K562 (cell line): ENCODE data around the gene CAMK1D. TPM values are rescaled to one million over a fixed set of nuclear protein-coding genes. Genes with fewer than 3 reads are reported as not detected.

ENCODE experiments used
- ATAC-seq: fragments of 200-7000 bp; cut with Tn5 transposase; 3 replicates; pipeline ENCODE4 v1.9.1; 2020; ENCODE audit warnings: moderate library complexity
- BruUV-seq: library from RNA; stranded (reverse); fragments of 400-500 nt; replicated peaks from 2 replicates; lab custom pipeline; 2021; lab: Mats Ljungman, UMichigan
- CTCF ChIA-PET: fragments of 300-600 bp; formaldehyde crosslinking; extraction: SDS; loops from one replicate; lab custom pipeline; 2021; ENCODE audit warnings: low intra/inter-chr PET ratio; lab: Yijun Ruan, JAX
- POLR2A ChIA-PET: fragments of 300-600, 350-650 bp; sonication (Branson Sonifier 250); formaldehyde crosslinking; extraction: SDS; loops from one replicate; lab custom pipeline; 2021; ENCODE audit warnings: antibody characterized with exemption, inconsistent platforms; lab: Yijun Ruan, JAX
- DNase-seq, 4 experiments: peaks; one replicate each; pipeline versions ENCODE4 v3.0.0 to v3.0.0-alpha.2; 2011 to 2018; ENCODE audit warnings: low spot score in 3 of 4, mixed read lengths in 3 of 4; ENCODE audit errors: extremely low read depth in 1 of 4
- FAIRE-seq: peaks from 2 replicates; lab custom pipeline; 2011; peaks lifted over from hg19 to GRCh38; lab: Jason Lieb, UNC
- H2AFZ ChIP-seq: 2 replicates; pipeline ENCODE4 v1.6.0; 2011; ENCODE audit warnings: low read depth, low read length, control low read depth, inconsistent platforms
- H3K27ac ChIP-seq: fragments of 200-600 bp; 3 replicates; pipeline ENCODE4 v1.8.0; 2011; ENCODE audit warnings: low read depth, mild to moderate bottlenecking, control low read depth, inconsistent platforms, low read length, moderate library complexity, mixed read lengths; ENCODE audit errors: extremely low read depth
- H3K27me3 ChIP-seq, 2 experiments: fragments of 300-600 bp in 1 of 2; 2 replicates in 1 of 2; 3 replicates in 1 of 2; pipeline versions ENCODE4 v1.6.0 to v1.8.0; 2011; ENCODE audit warnings: inconsistent platforms in 2 of 2, low read length in 2 of 2, mild to moderate bottlenecking in 1 of 2, mixed read lengths in 1 of 2, moderate library complexity in 1 of 2; ENCODE audit not compliant: control insufficient read depth in 2 of 2, insufficient read depth in 2 of 2
- H3K36me3 ChIP-seq: fragments of 300-600 bp; 3 replicates; pipeline ENCODE4 v1.8.0; 2011; ENCODE audit warnings: mild to moderate bottlenecking, low read length, inconsistent platforms; ENCODE audit not compliant: control insufficient read depth, insufficient read depth
- H3K4me1 ChIP-seq, 2 experiments: fragments of 200-600 bp in 1 of 2; replicated peaks in 1 of 2; 2 replicates in 1 of 2; 3 replicates in 1 of 2; pipeline versions ENCODE4 v1.5.1 to v1.8.0; 2011; ENCODE audit warnings: inconsistent platforms in 2 of 2, low read length in 2 of 2, mild to moderate bottlenecking in 1 of 2, mixed read lengths in 1 of 2, moderate library complexity in 1 of 2; ENCODE audit not compliant: control insufficient read depth in 2 of 2, insufficient read depth in 2 of 2
- H3K4me2 ChIP-seq: 2 replicates; pipeline ENCODE4 v1.6.1; 2011; ENCODE audit warnings: low read length, control low read depth, inconsistent platforms, mixed read lengths; ENCODE audit not compliant: insufficient read depth
- H3K4me3 ChIP-seq: fragments of 200-600 bp; sonication (generic), shearing (Covaris generic); 2 replicates; pipeline ENCODE4 v1.5.1; 2016; ENCODE audit warnings: control low read depth, inconsistent platforms
- H3K79me2 ChIP-seq: fragments of 200-600 bp; 3 replicates; pipeline ENCODE4 v1.8.0; 2011; ENCODE audit warnings: low read length, inconsistent platforms; ENCODE audit not compliant: control insufficient read depth, insufficient read depth
- H3K9ac ChIP-seq, 2 experiments: 2 replicates each; pipeline versions ENCODE4 v1.6.0 to v1.6.1; 2011; ENCODE audit warnings: low read depth in 2 of 2, low read length in 2 of 2, control low read depth in 1 of 2, inconsistent platforms in 1 of 2, mild to moderate bottlenecking in 1 of 2, mixed read lengths in 1 of 2; ENCODE audit not compliant: insufficient read depth in 1 of 2
- H3K9me1 ChIP-seq: one replicate; pipeline ENCODE4 v1.6.0; 2011; ENCODE audit warnings: inconsistent platforms, mild to moderate bottlenecking, low read length, moderate library complexity; ENCODE audit not compliant: control insufficient read depth, insufficient read depth
- H3K9me3 ChIP-seq: replicated peaks from 2 replicates; pipeline ENCODE4 v1.5.1; 2011; ENCODE audit warnings: low read depth, low read length, inconsistent platforms; ENCODE audit not compliant: control insufficient read depth, insufficient read depth
- H4K20me1 ChIP-seq: replicated peaks from 2 replicates; pipeline ENCODE4 v1.6.1; 2011; ENCODE audit warnings: low read length, inconsistent platforms, mixed read lengths; ENCODE audit not compliant: control insufficient read depth, insufficient read depth
- ELK3 ChIP-seq: fragments of 450-650 bp; formaldehyde crosslinking; IDR thresholded peaks from 2 replicates; pipeline ENCODE4 v1.4.0; 2020; ENCODE audit warnings: mild to moderate bottlenecking
- FOSL1 ChIP-seq: fragments of 200-800 bp; sonication (Bioruptor generic); conservative IDR thresholded peaks from 2 replicates; pipeline ENCODE4 v1.6.1; 2016; ENCODE audit warnings: missing genetic modification characterization, missing compliant biosample characterization
- TEAD1 ChIP-seq, 2 experiments: fragments of 450-650 bp in 1 of 2; sonication (generic) in 1 of 2; formaldehyde crosslinking; IDR thresholded peaks; 2 replicates each; pipeline versions ENCODE4 v1.4.0 to v1.8.0; 2020 to 2022; ENCODE audit warnings: mild to moderate bottlenecking in 2 of 2, missing genetic modification reagents in 1 of 2
- ZFP36 ChIP-seq: fragments of 150-350 bp; IDR thresholded peaks from 2 replicates; pipeline ENCODE4 v1.6.1; 2018; ENCODE audit warnings: low read length, low read depth; ENCODE audit not compliant: partially characterized antibody
- WGBS: fragments of 100-300 bp; shearing (Covaris generic); methylation state at CpG from one replicate; pipeline ENCODE4 v1.1.6; 2016; ENCODE audit warnings: low coverage, mixed read lengths; ENCODE audit not compliant: insufficient coverage; ENCODE audit errors: missing lambda C conversion rate; 5-methylcytosine and 5-hydroxymethylcytosine counted together
- in situ Hi-C: fragments of 300-500 bp; cut with MboI; formaldehyde crosslinking; loops from 4 replicates; pipeline ENCODE4 v1.15.0; 2018; ENCODE audit warnings: inconsistent platforms, mixed read lengths
- intact Hi-C: fragments of 100-400 bp; cut with micrococcal nuclease; formaldehyde crosslinking; loops from 2 replicates; pipeline ENCODE4 v1.14.2; 2022
- polyA plus RNA-seq, 8 experiments: library from polyadenylated mRNA; depleted of rRNA in 4 of 8; stranded (reverse) in 5 of 8; unstranded in 3 of 8; fragments of >200 nt; fragmentation: Nextera tagmentation in 2 of 8; fragmentation: Illumina TruSeq in 1 of 8; extraction: Ambion mirVana in 2 of 8; extraction: Trizol in 1 of 8; gene quantifications; 2 replicates each; pipeline versions ENCODE4 v1.2.1 to v1.2.3, GENCODE V29; 2011 to 2014; ENCODE audit warnings: inconsistent platforms in 1 of 8, missing spikeins in 1 of 8
- total RNA-seq, 7 experiments: library from RNA; depleted of rRNA in 6 of 7; stranded (reverse); fragments of >200 nt in 6 of 7; fragmentation: Illumina TruSeq in 2 of 7; extraction: Trizol in 2 of 7; gene quantifications; 2 replicates each; pipeline versions ENCODE4 v1.2.1 to v1.2.3, GENCODE V29; 2011 to 2021; ENCODE audit warnings: low replicate concordance in 1 of 7
- TF ChIP-seq, protein P1 (sequence below): fragments of 450-650 bp; IDR thresholded peaks from 2 replicates; pipeline ENCODE4 v1.6.1; 2016

The CAMK1D gene
- total and polyA plus RNA-seq, 9 of the 15 experiments (the other 6 are each of a cell fraction or from before 2014, with no cell fraction given): 0.12 to 0.24 (median 0.20) TPM; not detected in 5

- in situ Hi-C loops: no loop called here
- TF ChIP-seq, protein P1, sequence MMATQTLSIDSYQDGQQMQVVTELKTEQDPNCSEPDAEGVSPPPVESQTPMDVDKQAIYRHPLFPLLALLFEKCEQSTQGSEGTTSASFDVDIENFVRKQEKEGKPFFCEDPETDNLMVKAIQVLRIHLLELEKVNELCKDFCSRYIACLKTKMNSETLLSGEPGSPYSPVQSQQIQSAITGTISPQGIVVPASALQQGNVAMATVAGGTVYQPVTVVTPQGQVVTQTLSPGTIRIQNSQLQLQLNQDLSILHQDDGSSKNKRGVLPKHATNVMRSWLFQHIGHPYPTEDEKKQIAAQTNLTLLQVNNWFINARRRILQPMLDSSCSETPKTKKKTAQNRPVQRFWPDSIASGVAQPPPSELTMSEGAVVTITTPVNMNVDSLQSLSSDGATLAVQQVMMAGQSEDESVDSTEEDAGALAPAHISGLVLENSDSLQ: no peak
- TF ChIP-seq FOSL1 (tag): 0 out of 2 replicates have a peak, but pooled peaks have one; percentile 21
- TF ChIP-seq ELK3: no peak
- no peak for TF ChIP-seq TEAD1 (CRISPR knock-in tag; IDR thresholded peaks at IDR 0.05)
- no peak for TF ChIP-seq ZFP36
- TF ChIP-seq, all 486 proteins: peak for 1
- H3K9me3 ChIP-seq: no peaks in the 10 kb centered on the region
- no peaks in the 10 kb centered on the region for H4K20me1 ChIP-seq
- no peaks in the 10 kb centered on the region for H3K79me2 ChIP-seq
- H3K9ac ChIP-seq: no peak overlapping the region
- ATAC-seq (peak; percentile 53; the same call in 1 of the 3 replicates), DNase-seq (no peak), FAIRE-seq (no peak)
- H3K36me3 ChIP-seq: no peaks in the 10 kb centered on the region
- 2% methylated on average over 15 of the region's 15 CpGs for WGBS
- CTCF ChIA-PET: no interaction called here
- POLR2A ChIA-PET: interaction anchor here (1.1 kb wide), 1 partner anchor 34 kb away, joined by 3 read pairs; no protein-coding TSS in a partner anchor
- H2AFZ ChIP-seq: no peak overlapping the region
- no peaks in the 10 kb centered on the region; a peak in 1 of 5 replicates for H3K4me1 ChIP-seq
- no peak overlapping the region for H3K4me2 ChIP-seq
- H3K27me3 ChIP-seq: peaks cover 13 to 30% of the 10 kb centered on the region in 2 experiments; a peak in 4 of 5 replicates
- no peak overlapping the region for H3K27ac ChIP-seq
- no peaks in the 10 kb centered on the region for H3K9me1 ChIP-seq
- no peak overlapping the region for H3K4me3 ChIP-seq
- BruUV-seq: no TSS peak
- intact Hi-C loops: no loop called here
Observed at GRCh38 chr10:12333380-12334185, 15.8 kb upstream of the CAMK1D start.
